ENCODE results near the gene UXS1. TPM values are rescaled to one million over a fixed set of nuclear protein-coding genes. Genes with fewer than 3 reads are reported as not detected.

Gene UXS1
- total RNA-seq, 1 donor from 2014 or later: 49.2 TPM

DNA sequence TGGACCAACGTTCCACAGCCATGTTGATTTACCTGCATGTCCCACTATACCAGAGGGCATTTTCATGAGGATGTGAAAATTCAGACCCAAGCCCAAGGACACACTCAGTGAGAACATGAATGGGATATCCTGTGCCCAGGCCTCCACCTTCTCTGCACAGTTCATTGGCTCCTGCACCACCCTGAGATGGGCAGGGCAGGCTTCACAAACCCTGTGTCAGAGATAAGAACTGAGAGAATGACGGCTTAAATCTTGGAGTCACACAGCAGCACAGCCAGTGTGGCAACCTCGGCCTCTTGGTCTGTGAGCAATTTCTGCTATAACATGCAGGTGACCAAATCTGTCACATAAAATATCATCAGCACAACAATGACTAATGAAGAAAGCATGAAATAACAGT lies 71.9 kb downstream of the UXS1 start:
- Histone ChIP-seq H3K4me3 (ENCODE audit: insufficient read depth, low read depth, low read length) (no peak overlapping the region), H2AFZ (ENCODE audit: low read depth, low read length) (no peak overlapping the region), H3K27me3 (ENCODE audit: insufficient read depth, low read length) (no peaks in the 10 kb centered on the region), H3K36me3 (ENCODE audit: insufficient read depth, low read length) (no peaks in the 10 kb centered on the region), H3K27ac (ENCODE audit: low read depth, low read length) (no peak overlapping the region), H3K9ac (ENCODE audit: low read length) (no peak overlapping the region), H3K79me2 (ENCODE audit: insufficient read depth, low read length) (no peaks in the 10 kb centered on the region), H4K20me1 (ENCODE audit: insufficient read depth, low read length) (peaks cover 7% of the 10 kb centered on the region), H3K9me3 (ENCODE audit: insufficient read depth, low read depth, low read length) (no peaks in the 10 kb centered on the region), H3K4me1 (ENCODE audit: insufficient read depth, low read length) (no peaks in the 10 kb centered on the region), H3K4me2 (ENCODE audit: low read length) (no peak overlapping the region)
- TF ChIP-seq, protein P1, sequence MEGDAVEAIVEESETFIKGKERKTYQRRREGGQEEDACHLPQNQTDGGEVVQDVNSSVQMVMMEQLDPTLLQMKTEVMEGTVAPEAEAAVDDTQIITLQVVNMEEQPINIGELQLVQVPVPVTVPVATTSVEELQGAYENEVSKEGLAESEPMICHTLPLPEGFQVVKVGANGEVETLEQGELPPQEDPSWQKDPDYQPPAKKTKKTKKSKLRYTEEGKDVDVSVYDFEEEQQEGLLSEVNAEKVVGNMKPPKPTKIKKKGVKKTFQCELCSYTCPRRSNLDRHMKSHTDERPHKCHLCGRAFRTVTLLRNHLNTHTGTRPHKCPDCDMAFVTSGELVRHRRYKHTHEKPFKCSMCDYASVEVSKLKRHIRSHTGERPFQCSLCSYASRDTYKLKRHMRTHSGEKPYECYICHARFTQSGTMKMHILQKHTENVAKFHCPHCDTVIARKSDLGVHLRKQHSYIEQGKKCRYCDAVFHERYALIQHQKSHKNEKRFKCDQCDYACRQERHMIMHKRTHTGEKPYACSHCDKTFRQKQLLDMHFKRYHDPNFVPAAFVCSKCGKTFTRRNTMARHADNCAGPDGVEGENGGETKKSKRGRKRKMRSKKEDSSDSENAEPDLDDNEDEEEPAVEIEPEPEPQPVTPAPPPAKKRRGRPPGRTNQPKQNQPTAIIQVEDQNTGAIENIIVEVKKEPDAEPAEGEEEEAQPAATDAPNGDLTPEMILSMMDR (IDR thresholded peaks at IDR 0.05; ENCODE audit: insufficient read depth, low read depth, low read length): no peak
- no peak for TF ChIP-seq EZH2 (IDR thresholded peaks at IDR 0.05; ENCODE audit: insufficient read depth, low read length)
- no peak overlapping the region for H3K27ac Mint-ChIP-seq (ENCODE audit: unreplicated experiment)
- DNase-seq (ENCODE audit: low read depth) (no peak), FAIRE-seq (no peak)
- H3K27me3 Mint-ChIP-seq (ENCODE audit: low read depth, unreplicated experiment): no peaks in the 10 kb centered on the region
- no peaks in the 10 kb centered on the region for H3K9me3 Mint-ChIP-seq (ENCODE audit: unreplicated experiment)
- peaks cover 14% of the 10 kb centered on the region for H3K4me1 Mint-ChIP-seq (ENCODE audit: low read depth, unreplicated experiment)
- H3K36me3 Mint-ChIP-seq (ENCODE audit: low read depth, unreplicated experiment): peaks cover 12% of the 10 kb centered on the region
- H3K4me3 Mint-ChIP-seq (ENCODE audit: unreplicated experiment): no peak overlapping the region

DNA sequence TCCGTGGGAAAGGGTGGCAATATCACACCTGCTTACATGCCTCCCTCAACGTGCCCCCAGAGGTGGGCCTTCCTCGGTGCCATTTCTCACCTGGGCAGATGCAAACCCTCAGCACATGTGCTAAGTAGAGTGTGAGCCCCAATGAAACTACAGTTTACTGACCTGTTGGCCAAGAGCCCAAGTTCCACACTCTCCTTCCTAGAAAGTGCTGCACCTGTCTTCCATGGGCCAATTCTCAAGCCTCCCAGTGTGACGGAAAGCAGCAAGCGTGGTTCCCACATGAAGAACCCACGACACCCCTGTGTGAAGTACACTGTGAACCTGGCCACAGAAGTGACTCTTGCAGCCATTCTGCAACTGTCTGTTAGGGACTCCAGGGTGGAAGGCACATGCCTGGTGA lies 73.7 kb downstream of the UXS1 start:
- no peaks in the 10 kb centered on the region for H3K27me3 Mint-ChIP-seq (ENCODE audit: low read depth, unreplicated experiment)
- H4K20me1 ChIP-seq (ENCODE audit: insufficient read depth, low read length): peaks cover 16% of the 10 kb centered on the region
- H3K27ac ChIP-seq (ENCODE audit: low read depth, low read length): no peak overlapping the region
- H3K36me3 Mint-ChIP-seq (ENCODE audit: low read depth, unreplicated experiment): peaks cover 20% of the 10 kb centered on the region
- H3K9me3 Mint-ChIP-seq (ENCODE audit: unreplicated experiment): no peaks in the 10 kb centered on the region
- H3K4me3 ChIP-seq (ENCODE audit: insufficient read depth, low read depth, low read length): no peak overlapping the region
- FAIRE-seq: no peak
- DNase-seq (ENCODE audit: low read depth): no peak
- no peak for TF ChIP-seq EZH2 (IDR thresholded peaks at IDR 0.05; ENCODE audit: insufficient read depth, low read length)
- TF ChIP-seq, protein P1 (IDR thresholded peaks at IDR 0.05; ENCODE audit: insufficient read depth, low read depth, low read length): no peak
- no peaks in the 10 kb centered on the region for H3K27me3 ChIP-seq (ENCODE audit: insufficient read depth, low read length)
- H3K36me3 ChIP-seq (ENCODE audit: insufficient read depth, low read length): no peaks in the 10 kb centered on the region
- no peak overlapping the region for H2AFZ ChIP-seq (ENCODE audit: low read depth, low read length)
- H3K4me2 ChIP-seq (ENCODE audit: low read length): no peak overlapping the region
- H3K4me1 ChIP-seq (ENCODE audit: insufficient read depth, low read length): peaks cover 4% of the 10 kb centered on the region
- H3K9ac ChIP-seq (ENCODE audit: low read length): no peak overlapping the region
- no peak overlapping the region for H3K27ac Mint-ChIP-seq (ENCODE audit: unreplicated experiment)
- H3K4me3 Mint-ChIP-seq (ENCODE audit: unreplicated experiment): no peak overlapping the region
- no peaks in the 10 kb centered on the region for H3K9me3 ChIP-seq (ENCODE audit: insufficient read depth, low read depth, low read length)
- peaks cover 14% of the 10 kb centered on the region for H3K4me1 Mint-ChIP-seq (ENCODE audit: low read depth, unreplicated experiment)
- H3K79me2 ChIP-seq (ENCODE audit: insufficient read depth, low read length): no peaks in the 10 kb centered on the region

GRCh38 chr2:106119074-106119473 lies 75.0 kb downstream of the UXS1 start:
- H2AFZ ChIP-seq (ENCODE audit: low read depth, low read length): no peak overlapping the region
- no peak overlapping the region for H3K27ac Mint-ChIP-seq (ENCODE audit: unreplicated experiment)
- peaks cover 16% of the 10 kb centered on the region for H3K4me1 Mint-ChIP-seq (ENCODE audit: low read depth, unreplicated experiment)
- H3K36me3 ChIP-seq (ENCODE audit: insufficient read depth, low read length): no peaks in the 10 kb centered on the region
- peaks cover 18% of the 10 kb centered on the region for H3K36me3 Mint-ChIP-seq (ENCODE audit: low read depth, unreplicated experiment)
- H3K27ac ChIP-seq (ENCODE audit: low read depth, low read length): no peak overlapping the region
- H3K9me3 Mint-ChIP-seq (ENCODE audit: unreplicated experiment): no peaks in the 10 kb centered on the region
- no peaks in the 10 kb centered on the region for H3K9me3 ChIP-seq (ENCODE audit: insufficient read depth, low read depth, low read length)
- no peak overlapping the region for H3K4me3 Mint-ChIP-seq (ENCODE audit: unreplicated experiment)
- no peaks in the 10 kb centered on the region for H3K79me2 ChIP-seq (ENCODE audit: insufficient read depth, low read length)
- no peaks in the 10 kb centered on the region for H3K27me3 ChIP-seq (ENCODE audit: insufficient read depth, low read length)
- H3K27me3 Mint-ChIP-seq (ENCODE audit: low read depth, unreplicated experiment): no peaks in the 10 kb centered on the region
- peaks cover 11% of the 10 kb centered on the region for H3K4me1 ChIP-seq (ENCODE audit: insufficient read depth, low read length)
- FAIRE-seq: no peak
- H3K4me2 ChIP-seq (ENCODE audit: low read length): no peak overlapping the region
- peaks cover 21% of the 10 kb centered on the region for H4K20me1 ChIP-seq (ENCODE audit: insufficient read depth, low read length)
- no peak for DNase-seq (ENCODE audit: low read depth)
- no peak overlapping the region for H3K9ac ChIP-seq (ENCODE audit: low read length)
- TF ChIP-seq, protein P1 (IDR thresholded peaks at IDR 0.05; ENCODE audit: insufficient read depth, low read depth, low read length): no peak
- TF ChIP-seq EZH2 (IDR thresholded peaks at IDR 0.05; ENCODE audit: insufficient read depth, low read length): no peak
- no peak overlapping the region for H3K4me3 ChIP-seq (ENCODE audit: insufficient read depth, low read depth, low read length)
